Neural progenitor cell (in vitro differentiated cells): ENCODE measurements around the gene PMS1.

Source experiments
- EZH2 ChIP-seq: fragments of 200-600 bp; sonication (generic); IDR thresholded peaks from 2 replicates; pipeline ENCODE4 v1.6.1; 2017; ENCODE audit warnings: antibody characterized with exemption, mild to moderate bottlenecking, moderate library complexity
- EZH2phosphoT487 ChIP-seq: fragments of 200-600 bp; sonication (generic); IDR thresholded peaks from 2 replicates; pipeline ENCODE4 v1.6.1; 2017; ENCODE audit warnings: antibody characterized with exemption

DNA sequence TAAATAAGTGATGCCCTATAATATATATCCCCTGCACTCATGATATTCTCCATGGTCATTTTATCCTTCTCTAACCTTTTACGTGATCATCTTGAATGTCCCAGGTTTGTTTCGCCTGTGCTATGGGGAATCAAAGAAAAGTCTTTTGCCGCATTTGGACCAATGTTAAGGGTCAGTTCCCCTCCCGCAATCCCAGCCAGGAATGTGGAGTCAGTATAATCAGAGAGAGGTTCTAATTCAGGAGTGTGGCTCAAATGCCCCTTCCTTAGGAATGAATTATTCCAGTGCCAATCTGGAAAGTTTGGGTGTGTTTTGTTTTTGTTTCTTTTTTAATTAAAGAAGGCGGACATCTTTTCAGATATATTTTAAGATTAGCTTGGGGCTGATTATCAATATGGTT, 41.8 kb downstream of the PMS1 start:
- TF ChIP-seq EZH2phosphoT487: no peak
- no peak for TF ChIP-seq EZH2
